H9 (cell line): ENCODE data around the gene VIPR2. TPM values are rescaled to one million over a fixed set of nuclear protein-coding genes. Genes with fewer than 3 reads are reported as not detected.

Experiments used
- DNase-seq: peaks from one replicate; pipeline ENCODE4 v3.0.0-alpha.2; 2017
- H2AFZ ChIP-seq: one replicate; pipeline ENCODE4 v1.6.1; 2013; ENCODE audit warnings: mild to moderate bottlenecking, low read length, control low read depth, moderate library complexity
- H2AK5ac ChIP-seq: 2 replicates; pipeline ENCODE4 v1.6.1; 2013; ENCODE audit warnings: low read length, control low read depth, mixed read lengths; ENCODE audit not compliant: insufficient read length
- H2BK120ac ChIP-seq: one replicate; pipeline ENCODE4 v1.6.1; 2013; ENCODE audit warnings: low read depth, mild to moderate bottlenecking, low read length, control low read depth, inconsistent platforms; ENCODE audit not compliant: poor library complexity, severe bottlenecking
- H2BK12ac ChIP-seq: 2 replicates; pipeline ENCODE4 v1.6.1; 2013; ENCODE audit warnings: low read length, control low read depth, mixed read lengths, low read depth; ENCODE audit not compliant: insufficient read length
- H2BK15ac ChIP-seq: 2 replicates; pipeline ENCODE4 v1.6.1; 2013; ENCODE audit warnings: low read depth, low read length, control low read depth
- H2BK20ac ChIP-seq: one replicate; pipeline ENCODE4 v1.6.1; 2013; ENCODE audit warnings: low read depth, mild to moderate bottlenecking, low read length, control low read depth, inconsistent platforms; ENCODE audit not compliant: poor library complexity, severe bottlenecking
- H2BK5ac ChIP-seq: 2 replicates; pipeline ENCODE4 v1.6.1; 2013; ENCODE audit warnings: low read length, control low read depth, mixed read lengths; ENCODE audit not compliant: insufficient read length
- H3K14ac ChIP-seq: 2 replicates; pipeline ENCODE4 v1.6.1; 2013; ENCODE audit warnings: low read length, control low read depth; ENCODE audit not compliant: insufficient read depth
- H3K18ac ChIP-seq: 2 replicates; pipeline ENCODE4 v1.6.1; 2013; ENCODE audit warnings: low read depth, mild to moderate bottlenecking, mixed read lengths, low read length, control low read depth; ENCODE audit not compliant: insufficient read length
- H3K23ac ChIP-seq: 2 replicates; pipeline ENCODE4 v1.6.1; 2013; ENCODE audit warnings: low read length, control low read depth, mixed read lengths, low read depth; ENCODE audit not compliant: insufficient read length
- H3K23me2 ChIP-seq: 2 replicates; pipeline ENCODE4 v1.6.1; 2013; ENCODE audit warnings: low read depth, mild to moderate bottlenecking, mixed read lengths, low read length, control low read depth; ENCODE audit not compliant: insufficient read length, poor library complexity, severe bottlenecking
- H3K27ac ChIP-seq: 2 replicates; pipeline ENCODE4 v1.5.1; 2013; ENCODE audit warnings: low read length, control low read depth, mixed read lengths, low read depth; ENCODE audit not compliant: insufficient read length
- H3K27me3 ChIP-seq: 2 replicates; pipeline ENCODE4 v1.6.1; 2013; ENCODE audit warnings: low read length, control low read depth, inconsistent platforms; ENCODE audit not compliant: insufficient read depth
- H3K4ac ChIP-seq: 2 replicates; pipeline ENCODE4 v1.6.1; 2013; ENCODE audit warnings: low read depth, mild to moderate bottlenecking, control low read depth, inconsistent platforms, low read length, moderate library complexity
- H3K4me1 ChIP-seq: 2 replicates; pipeline ENCODE4 v1.6.1; 2013; ENCODE audit warnings: low read length, control low read depth, inconsistent platforms; ENCODE audit not compliant: insufficient read depth
- H3K4me2 ChIP-seq: 2 replicates; pipeline ENCODE4 v1.6.1; 2013; ENCODE audit warnings: low read length, control low read depth, mixed read lengths; ENCODE audit not compliant: insufficient read length, insufficient read depth
- H3K56ac ChIP-seq: 2 replicates; pipeline ENCODE4 v1.6.1; 2013; ENCODE audit warnings: low read depth, mild to moderate bottlenecking, mixed read lengths, low read length, control low read depth; ENCODE audit not compliant: insufficient read length
- H3K79me1 ChIP-seq: 2 replicates; pipeline ENCODE4 v1.6.1; 2013; ENCODE audit warnings: low read depth, mild to moderate bottlenecking, moderate library complexity, low read length, control low read depth, inconsistent platforms; ENCODE audit not compliant: insufficient read depth, poor library complexity, severe bottlenecking
- H3K79me2 ChIP-seq: 2 replicates; pipeline ENCODE4 v1.6.1; 2013; ENCODE audit warnings: low read length, control low read depth, inconsistent platforms; ENCODE audit not compliant: insufficient read depth
- H3K9ac ChIP-seq: 2 replicates; pipeline ENCODE4 v1.6.1; 2013; ENCODE audit warnings: low read length, control low read depth, mixed read lengths; ENCODE audit not compliant: insufficient read length; ENCODE audit errors: extremely low read depth
- H3K9me3 ChIP-seq: one replicate; pipeline ENCODE4 v1.6.1; 2013; ENCODE audit warnings: low read depth, low read length, inconsistent platforms; ENCODE audit not compliant: control insufficient read depth
- H3T11ph ChIP-seq: one replicate; pipeline ENCODE4 v1.6.1; 2013; ENCODE audit warnings: mild to moderate bottlenecking, low read length, control low read depth, inconsistent platforms
- H4K20me1 ChIP-seq: one replicate; pipeline ENCODE4 v1.6.1; 2013; ENCODE audit not compliant: control insufficient read depth, insufficient read length, insufficient read depth
- H4K5ac ChIP-seq: 2 replicates; pipeline ENCODE4 v1.6.1; 2013; ENCODE audit warnings: low read depth, mild to moderate bottlenecking, mixed read lengths, low read length, control low read depth; ENCODE audit not compliant: insufficient read length
- H4K8ac ChIP-seq: replicated peaks from 2 replicates; pipeline ENCODE4 v1.6.1; 2013; ENCODE audit warnings: low read length, control low read depth, mixed read lengths, low read depth; ENCODE audit not compliant: insufficient read length
- H4K91ac ChIP-seq: 2 replicates; pipeline ENCODE4 v1.6.1; 2013; ENCODE audit warnings: low read depth, mild to moderate bottlenecking, moderate library complexity, mixed read lengths, low read length, control low read depth; ENCODE audit not compliant: insufficient read length
- H3K27ac Mint-ChIP-seq, 3 experiments: 2 replicates in 2 of 3; 3 replicates in 1 of 3; pipeline ENCODE4 v1.8.0; 2020 to 2021; ENCODE audit warnings: mixed read lengths in 3 of 3, mild to moderate bottlenecking in 1 of 3, moderate library complexity in 1 of 3
- H3K27me3 Mint-ChIP-seq: 2 replicates; pipeline ENCODE4 v1.8.0; 2021; ENCODE audit warnings: low read depth, mild to moderate bottlenecking, moderate library complexity, mixed read lengths
- H3K36me3 Mint-ChIP-seq, 3 experiments: 2 replicates in 2 of 3; 3 replicates in 1 of 3; pipeline ENCODE4 v1.8.0; 2020 to 2021; ENCODE audit warnings: low read depth in 3 of 3, mixed read lengths in 3 of 3; ENCODE audit not compliant: insufficient read depth in 1 of 3
- H3K4me1 Mint-ChIP-seq, 2 experiments: 2 replicates each; pipeline ENCODE4 v1.8.0; 2020; ENCODE audit warnings: mixed read lengths in 2 of 2
- H3K4me3 Mint-ChIP-seq, 2 experiments: 2 replicates in 1 of 2; 3 replicates in 1 of 2; pipeline ENCODE4 v1.8.0; 2020 to 2021; ENCODE audit warnings: mild to moderate bottlenecking in 2 of 2, mixed read lengths in 2 of 2, moderate library complexity in 1 of 2
- H3K9me3 Mint-ChIP-seq, 2 experiments: 2 replicates in 1 of 2; 3 replicates in 1 of 2; pipeline ENCODE4 v1.8.0; 2020; ENCODE audit warnings: mild to moderate bottlenecking in 2 of 2, mixed read lengths in 2 of 2, moderate library complexity in 1 of 2
- CTCF ChIP-seq: fragments of 200-600 bp; sonication (generic); conservative IDR thresholded peaks from 3 replicates; pipeline ENCODE4 v1.8.0; 2021; ENCODE audit warnings: antibody characterized with exemption, mild to moderate bottlenecking
- WGBS: extraction: QIAGEN DNeasy Blood & Tissue Kit; methylation state at CpG from one replicate; pipeline ENCODE4 v1.1.7; 2013; ENCODE audit warnings: missing lambda C conversion rate, low lambda C conversion rate, mixed read lengths; ENCODE audit not compliant: insufficient read length; ENCODE audit errors: extremely low coverage; 5-methylcytosine and 5-hydroxymethylcytosine counted together
- total RNA-seq: library from RNA; stranded (reverse); gene quantifications from 2 replicates; pipeline ENCODE4 v1.2.1, GENCODE V29; 2021

Gene VIPR2
- total RNA-seq, 1 experiment from 2014 or later, result 1.6 TPM

GRCh38 chr7:159056737-159057136, 87.9 kb downstream of the VIPR2 start:
- Histone ChIP-seq H2BK120ac (no peak overlapping the region), H3K23ac (no peak overlapping the region), H3T11ph (no peak overlapping the region), H2AFZ (no peak overlapping the region), H3K4me1 (no peaks in the 10 kb centered on the region; the same call in 1 of the 2 replicates), H2BK20ac (no peak overlapping the region), H2AK5ac (no peak overlapping the region), H3K4ac (no peak overlapping the region), H3K9ac (no peak overlapping the region), H2BK15ac (no peak overlapping the region), H2BK5ac (no peak overlapping the region), H3K79me1 (no peaks in the 10 kb centered on the region), H4K5ac (no peak overlapping the region), H3K79me2 (no peaks in the 10 kb centered on the region), H3K4me2 (no peak overlapping the region), H3K56ac (no peak overlapping the region), H2BK12ac (no peak overlapping the region), H3K14ac (no peak overlapping the region), H3K27ac (no peak overlapping the region), H4K8ac (no peak overlapping the region), H4K20me1 (no peaks in the 10 kb centered on the region), H3K23me2 (peaks cover 2% of the 10 kb centered on the region), H4K91ac (no peak overlapping the region), H3K18ac (no peak overlapping the region), H3K9me3 (no peaks in the 10 kb centered on the region), H3K27me3 (no peaks in the 10 kb centered on the region)
- no peak for TF ChIP-seq CTCF
- Mint-ChIP-seq H3K27me3 (peaks cover 2% of the 10 kb centered on the region), H3K9me3 (no peaks in the 10 kb centered on the region), H3K4me1 (no peaks in the 10 kb centered on the region), H3K27ac (no peak overlapping the region), H3K36me3 (no peaks in the 10 kb centered on the region), H3K4me3 (no peak overlapping the region)
- no peak for DNase-seq
- no CpG with 5 or more reads among the region's 5 CpGs for WGBS
